ENCODE results near the gene TNF. TPM values are rescaled to one million over a fixed set of nuclear protein-coding genes. Genes with fewer than 3 reads are reported as not detected.

Gene TNF
- total RNA-seq, 1 experiment from 2014 or later: not detected

- TF ChIP-seq CTCF (conservative IDR thresholded peaks at IDR 0.05): peak; percentile 40; the same call in 2 of the 3 replicates
- no peak overlapping the region for H3T11ph ChIP-seq (ENCODE audit: low read length)
- Mint-ChIP-seq H3K27me3 (ENCODE audit: low read depth) (peaks cover 26% of the 10 kb centered on the region), H3K4me3 (peak overlapping the region in 1 of 2 experiments; percentile 52; a peak in 2 of 5 replicates), H3K36me3 (ENCODE audit: insufficient read depth in 1 of 3, low read depth in 3 of 3) (no peaks in the 10 kb centered on the region), H3K27ac (no peak overlapping the region), H3K4me1 (peaks cover 13 to 23% of the 10 kb centered on the region in 2 experiments), H3K9me3 (no peaks in the 10 kb centered on the region; a peak in 1 of 5 replicates)
- no peak overlapping the region for H3K14ac ChIP-seq (ENCODE audit: insufficient read depth, low read length)
- H3K79me2 ChIP-seq (ENCODE audit: insufficient read depth, low read length): no peaks in the 10 kb centered on the region
- no peak overlapping the region for H3K4ac ChIP-seq (ENCODE audit: low read depth, low read length)
- H3K4me2 ChIP-seq (ENCODE audit: insufficient read depth, insufficient read length, low read length): no peak overlapping the region
- no peak overlapping the region for H4K8ac ChIP-seq (replicated peaks; ENCODE audit: insufficient read length, low read depth, low read length)
- H3K4me1 ChIP-seq (ENCODE audit: insufficient read depth, low read length): no peaks in the 10 kb centered on the region
- no peak overlapping the region for H3K56ac ChIP-seq (ENCODE audit: insufficient read length, low read depth, low read length)
- no peaks in the 10 kb centered on the region for H3K9me3 ChIP-seq (ENCODE audit: control insufficient read depth, low read depth, low read length)
- no peak overlapping the region for H2BK15ac ChIP-seq (ENCODE audit: low read depth, low read length)
- H3K9ac ChIP-seq (ENCODE audit: extremely low read depth, insufficient read length, low read length): no peak overlapping the region
- H2BK20ac ChIP-seq (ENCODE audit: low read depth, low read length, poor library complexity, severe bottlenecking): no peak overlapping the region
- no peak overlapping the region for H2BK5ac ChIP-seq (ENCODE audit: insufficient read length, low read length)
- DNase-seq: peak; percentile 52
- H3K23ac ChIP-seq (ENCODE audit: insufficient read length, low read depth, low read length): no peak overlapping the region
- H3K27me3 ChIP-seq (ENCODE audit: insufficient read depth, low read length): no peaks in the 10 kb centered on the region
- WGBS (ENCODE audit: extremely low coverage, insufficient read length, low lambda C conversion rate): no CpG with 5 or more reads among the region's 14 CpGs
- H4K5ac ChIP-seq (ENCODE audit: insufficient read length, low read depth, low read length): no peak overlapping the region
- H3K79me1 ChIP-seq (ENCODE audit: insufficient read depth, low read depth, low read length, poor library complexity, severe bottlenecking): no peaks in the 10 kb centered on the region
- H2BK12ac ChIP-seq (ENCODE audit: insufficient read length, low read depth, low read length): no peak overlapping the region
- no peak overlapping the region for H2AFZ ChIP-seq (ENCODE audit: low read length)
- H2AK5ac ChIP-seq (ENCODE audit: insufficient read length, low read length): no peak overlapping the region
- H3K27ac ChIP-seq (ENCODE audit: insufficient read length, low read depth, low read length): no peak overlapping the region
- H3K18ac ChIP-seq (ENCODE audit: insufficient read length, low read depth, low read length): no peak overlapping the region
- H4K20me1 ChIP-seq (ENCODE audit: control insufficient read depth, insufficient read depth, insufficient read length): no peaks in the 10 kb centered on the region
- H4K91ac ChIP-seq (ENCODE audit: insufficient read length, low read depth, low read length): no peak overlapping the region
- peaks cover 3% of the 10 kb centered on the region for H3K23me2 ChIP-seq (ENCODE audit: insufficient read length, low read depth, low read length, poor library complexity, severe bottlenecking)
- no peak overlapping the region for H2BK120ac ChIP-seq (ENCODE audit: low read depth, low read length, poor library complexity, severe bottlenecking)
These were observed 981 bp upstream of the TNF start for GRCh38 chr6:31574106-31575061.
